GM12801 (cell line): Measurements from ENCODE around the gene KIRREL3.

Source experiments
- TF ChIP-seq, protein P1 (sequence below): IDR thresholded peaks from one replicate; pipeline ENCODE4 v1.5.1; 2011; ENCODE audit warnings: control low read depth; ENCODE audit not compliant: insufficient read length; ENCODE audit errors: extremely low read depth

Gene KIRREL3

DNA sequence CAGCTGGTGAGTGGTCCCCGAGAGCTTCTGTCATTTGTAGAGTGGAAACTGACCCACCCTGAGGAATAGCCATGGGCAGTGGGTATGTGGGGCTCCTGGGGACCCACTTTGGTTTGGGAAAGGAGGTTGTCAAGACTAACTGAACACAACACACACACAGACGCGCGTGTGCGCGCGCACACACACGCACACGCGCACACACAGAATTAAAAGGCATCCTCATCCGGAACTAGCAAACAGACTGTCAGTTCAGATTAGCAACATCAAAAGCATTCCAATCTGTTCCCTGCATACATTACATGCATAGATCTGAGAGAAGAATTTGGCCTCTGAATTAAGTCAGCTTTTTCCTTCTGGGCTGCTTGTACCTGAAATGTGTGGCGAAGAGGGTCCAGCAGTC, 360.4 kb downstream of the KIRREL3 start:
- TF ChIP-seq, protein P1, sequence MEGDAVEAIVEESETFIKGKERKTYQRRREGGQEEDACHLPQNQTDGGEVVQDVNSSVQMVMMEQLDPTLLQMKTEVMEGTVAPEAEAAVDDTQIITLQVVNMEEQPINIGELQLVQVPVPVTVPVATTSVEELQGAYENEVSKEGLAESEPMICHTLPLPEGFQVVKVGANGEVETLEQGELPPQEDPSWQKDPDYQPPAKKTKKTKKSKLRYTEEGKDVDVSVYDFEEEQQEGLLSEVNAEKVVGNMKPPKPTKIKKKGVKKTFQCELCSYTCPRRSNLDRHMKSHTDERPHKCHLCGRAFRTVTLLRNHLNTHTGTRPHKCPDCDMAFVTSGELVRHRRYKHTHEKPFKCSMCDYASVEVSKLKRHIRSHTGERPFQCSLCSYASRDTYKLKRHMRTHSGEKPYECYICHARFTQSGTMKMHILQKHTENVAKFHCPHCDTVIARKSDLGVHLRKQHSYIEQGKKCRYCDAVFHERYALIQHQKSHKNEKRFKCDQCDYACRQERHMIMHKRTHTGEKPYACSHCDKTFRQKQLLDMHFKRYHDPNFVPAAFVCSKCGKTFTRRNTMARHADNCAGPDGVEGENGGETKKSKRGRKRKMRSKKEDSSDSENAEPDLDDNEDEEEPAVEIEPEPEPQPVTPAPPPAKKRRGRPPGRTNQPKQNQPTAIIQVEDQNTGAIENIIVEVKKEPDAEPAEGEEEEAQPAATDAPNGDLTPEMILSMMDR = no peak

GRCh38 chr11:126639692-126640091, 360.9 kb downstream of the KIRREL3 start:
- TF ChIP-seq, protein P1 = no peak

- TF ChIP-seq, protein P1 = no peak
Measured at GRCh38 chr11:126638648-126639047, 361.9 kb downstream of the KIRREL3 start.

DNA sequence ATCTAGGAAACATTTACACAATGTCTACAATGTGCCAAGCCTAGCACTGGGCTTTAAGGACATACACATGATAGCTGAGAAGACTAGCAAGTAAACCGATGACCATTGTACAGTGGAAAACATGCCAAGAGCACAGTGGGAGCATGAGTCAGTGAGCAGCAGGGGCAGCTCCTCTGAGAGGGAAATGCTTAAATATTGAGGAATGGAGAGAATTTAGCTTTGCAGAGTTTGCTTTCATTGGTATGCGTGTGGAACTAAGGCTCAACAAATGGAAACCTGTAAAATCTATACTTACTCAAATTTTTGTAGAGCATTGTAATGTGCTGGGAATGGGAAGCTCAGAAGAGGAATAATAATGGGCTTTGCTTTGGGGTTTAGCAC, 362.8 kb downstream of the KIRREL3 start:
- TF ChIP-seq, protein P1 = no peak

DNA sequence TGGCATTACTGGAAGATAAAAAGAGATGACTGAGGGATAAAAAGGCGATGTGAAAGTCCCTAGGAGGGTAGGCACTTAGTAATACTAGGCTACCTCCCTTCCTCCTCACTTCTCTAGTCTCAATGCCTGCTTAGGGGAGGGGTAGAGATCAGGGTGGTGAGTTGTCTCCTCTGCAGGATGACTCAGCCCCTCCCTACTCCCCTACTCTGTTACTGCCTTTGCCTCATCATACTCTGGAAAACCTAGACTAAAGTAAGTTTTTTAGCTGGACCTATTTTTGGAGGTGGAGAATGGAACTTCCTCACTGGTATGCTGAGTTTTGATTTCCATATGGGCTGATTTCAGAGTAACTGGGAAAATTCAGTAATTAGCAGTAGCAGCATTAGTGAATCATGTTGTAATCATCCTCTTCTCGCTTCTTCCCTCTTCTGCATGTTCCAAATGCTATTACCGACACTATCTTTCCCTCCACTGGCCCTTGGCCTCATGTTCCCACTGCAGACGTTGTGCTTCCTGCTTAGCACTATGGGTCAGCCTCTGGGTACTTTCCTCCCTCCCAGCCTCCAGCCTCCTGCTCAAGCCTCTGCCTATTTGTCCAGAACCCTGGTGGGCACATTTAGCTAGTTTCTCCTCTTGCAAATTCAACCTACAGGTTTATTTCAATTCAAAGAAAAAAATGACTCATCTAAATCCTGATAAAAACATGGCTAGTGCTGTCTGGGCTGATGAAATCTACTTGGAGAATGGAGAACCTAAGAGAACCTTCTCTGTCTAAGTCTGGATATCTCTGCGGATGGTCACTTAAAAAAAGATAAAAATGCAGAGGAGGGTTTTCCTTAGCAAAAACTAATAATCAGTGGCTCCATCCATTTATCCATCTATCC, 363.4 kb downstream of the KIRREL3 start:
- TF ChIP-seq, protein P1 = no peak

DNA sequence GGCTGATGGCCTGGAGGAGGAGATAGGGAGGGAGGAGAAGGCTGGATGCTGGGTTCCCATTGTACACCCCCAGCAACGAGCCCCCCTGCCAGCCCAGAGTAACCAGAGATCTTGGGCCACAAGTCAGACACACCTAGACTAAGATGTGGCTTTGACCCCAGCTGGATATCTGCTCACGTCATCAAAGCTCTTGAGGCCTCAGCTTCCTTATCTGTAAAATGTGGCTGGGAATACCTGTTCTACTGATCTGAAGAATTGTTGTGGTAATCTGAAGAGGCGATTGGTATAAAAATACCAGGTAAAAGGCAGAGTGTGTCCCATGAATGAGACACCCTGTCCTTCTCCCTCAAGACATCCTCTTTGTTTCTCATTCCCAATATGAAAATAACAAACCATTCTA, 365.1 kb downstream of the KIRREL3 start:
- TF ChIP-seq, protein P1 = no peak

DNA sequence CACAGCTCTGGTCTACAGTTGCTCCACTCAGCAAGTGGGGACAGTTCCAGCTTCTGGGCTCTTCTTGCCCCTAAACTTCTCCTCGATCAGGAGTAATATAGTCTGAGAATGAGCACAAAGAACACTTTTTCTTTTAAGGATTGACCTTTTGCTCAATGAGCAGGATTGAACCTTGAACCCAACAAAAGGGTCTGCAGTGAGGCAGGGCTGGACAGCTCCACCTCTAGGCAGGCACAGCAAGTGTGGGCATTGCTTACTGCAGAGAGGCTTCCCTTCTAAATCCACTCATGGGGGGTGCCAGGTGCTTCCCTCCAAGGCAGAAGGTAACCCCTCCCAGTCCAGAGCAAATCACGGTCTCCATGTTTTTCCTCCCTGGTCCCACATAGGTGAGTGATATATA, 365.6 kb downstream of the KIRREL3 start:
- TF ChIP-seq, protein P1 = no peak
